PC-3 (cell line): ENCODE data around the gene EEIG1.

Source experiments
- CTCF ChIP-seq: fragments of 300-600 bp; sonication (generic); conservative IDR thresholded peaks from 2 replicates; pipeline ENCODE4 v1.5.1; 2017; ENCODE audit warnings: antibody characterized with exemption, low read depth, mild to moderate bottlenecking, low read length
- EZH2 ChIP-seq: fragments of 300-600 bp; sonication (generic); IDR thresholded peaks from one replicate; pipeline ENCODE4 v1.6.1; 2017; ENCODE audit warnings: antibody characterized with exemption, mild to moderate bottlenecking, low read length; ENCODE audit not compliant: unreplicated experiment

- TF ChIP-seq CTCF (no peak), EZH2 (no peak)
Observed at GRCh38 chr9:127982912-127983311, 2.1 kb upstream of the EEIG1 start.
